HG03066 (cell line): Measurements from ENCODE around the gene PLEKHM1.
"Not testable (repeated sequence)": the region's sequence is repeated elsewhere in the genome, so short reads cannot be mapped to it uniquely, and the experiment has no call there.

Experiments
- ATAC-seq: cut with Tn5 transposase; IDR thresholded peaks from one replicate; pipeline ENCODE4 v1.9.1; 2021; ENCODE audit warnings: low read depth; ENCODE audit not compliant: unreplicated experiment

PLEKHM1 gene

DNA sequence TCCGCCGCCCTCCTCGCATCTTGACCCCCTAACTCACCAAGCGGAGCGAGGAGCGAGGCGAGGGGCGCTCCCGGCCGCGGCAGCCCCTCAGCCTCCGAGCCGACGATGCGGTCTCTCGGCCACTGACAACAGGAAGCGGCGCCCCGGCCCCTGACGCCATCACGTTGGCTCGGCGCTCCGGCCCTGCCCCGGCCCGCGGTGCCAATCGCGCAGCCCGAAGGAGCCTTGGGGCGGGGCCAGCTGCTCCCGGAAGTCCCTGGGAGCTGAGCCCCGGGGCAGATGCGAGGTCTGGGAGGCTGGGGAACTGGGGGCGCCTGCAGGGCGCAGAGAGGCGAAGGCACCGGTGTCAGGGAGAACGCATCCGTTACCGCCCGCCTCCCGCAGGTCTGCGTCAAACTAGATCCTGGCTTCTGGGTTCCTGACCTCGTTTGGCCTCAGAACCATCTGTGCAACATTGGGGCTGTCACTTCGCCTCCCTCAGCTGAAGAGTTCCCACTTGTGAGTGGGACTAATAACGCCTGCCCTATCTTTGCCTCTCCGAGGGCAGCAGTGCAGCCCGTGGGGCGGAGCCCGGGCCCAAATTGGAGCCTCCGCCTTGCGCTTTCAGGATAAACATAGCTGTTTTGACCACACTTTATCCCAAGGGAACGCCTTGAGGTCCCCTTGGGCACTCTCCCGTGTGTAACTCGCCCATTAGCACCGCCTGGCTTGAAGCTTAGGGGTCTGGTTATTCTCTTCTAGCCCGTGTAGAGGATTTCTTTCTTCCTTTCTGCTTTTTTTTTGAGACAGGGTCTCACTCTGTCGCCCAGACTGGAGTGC, at the start of gene PLEKHM1:
Gene PLEKHM1, minus strand, starts transcription at position 107 of the 819 bp plus-strand sequence. CDS start 8,237 bp downstream, outside the sequence.
- peak; percentile 79 for ATAC-seq

GRCh38 chr17:45538168-45538567, 47.6 kb upstream of the PLEKHM1 start:
- ATAC-seq: not testable (repeated sequence)

- not testable (repeated sequence) for ATAC-seq
Measured at GRCh38 chr17:45506072-45506471, 15.6 kb upstream of the PLEKHM1 start.

- not testable (repeated sequence) for ATAC-seq
Measured at GRCh38 chr17:45505183-45505582, 14.7 kb upstream of the PLEKHM1 start.

DNA sequence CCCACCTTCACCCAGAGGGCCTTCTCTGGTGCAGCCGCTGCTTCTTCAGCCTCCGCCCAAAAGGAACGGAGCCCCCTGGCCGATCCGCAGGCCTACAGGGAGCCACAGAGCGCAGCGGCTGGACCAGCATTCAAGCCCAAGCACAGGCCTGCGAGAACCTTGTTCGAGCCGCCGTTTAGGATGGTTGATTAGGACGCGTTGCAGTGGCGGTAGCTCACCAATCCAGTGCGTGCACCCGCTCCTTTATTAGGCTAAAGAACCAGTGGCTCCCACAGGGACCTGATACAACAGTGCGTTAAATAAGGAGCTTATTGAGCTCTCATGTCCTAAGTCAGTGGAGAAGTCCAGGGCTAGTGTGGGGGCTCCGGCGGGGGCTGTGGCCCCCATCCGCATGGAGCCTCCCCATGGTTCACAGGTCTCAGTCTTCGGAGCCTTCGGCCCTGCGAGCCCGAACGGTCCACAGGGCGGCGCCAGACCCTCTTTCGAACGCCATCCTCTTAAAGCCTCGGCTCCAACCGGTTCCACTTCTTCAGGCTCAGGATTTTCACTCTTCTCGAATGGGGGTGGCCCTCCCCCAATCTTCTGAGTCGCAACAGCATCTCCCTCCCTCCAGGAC, 10.7 kb upstream of the PLEKHM1 start:
- ATAC-seq: not testable (repeated sequence)

- not testable (repeated sequence) for ATAC-seq
Measured at GRCh38 chr17:45500478-45500877, 10.0 kb upstream of the PLEKHM1 start.

GRCh38 chr17:45499208-45499607, 8.7 kb upstream of the PLEKHM1 start:
- ATAC-seq: not testable (repeated sequence)

DNA sequence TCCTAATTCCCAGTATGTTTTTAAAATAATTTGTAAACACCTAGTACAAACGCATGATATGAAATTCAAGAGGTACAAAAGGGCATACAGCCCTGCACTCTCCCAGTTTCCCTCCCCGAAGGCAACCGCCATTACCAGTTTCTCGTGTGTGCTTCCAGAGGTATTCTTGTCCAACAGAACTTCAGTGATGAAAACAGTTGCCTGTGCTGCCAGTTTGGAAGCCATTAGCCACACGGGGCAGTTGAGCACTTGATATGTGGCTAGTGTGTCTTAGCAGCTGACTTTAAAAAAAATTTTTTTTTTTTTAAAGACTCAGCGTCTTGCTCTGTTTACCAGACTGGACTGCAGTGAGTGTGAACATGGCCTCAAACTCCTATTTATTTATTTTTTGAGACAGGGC, 7.9 kb upstream of the PLEKHM1 start:
- ATAC-seq: not testable (repeated sequence)

- not testable (repeated sequence) for ATAC-seq
Measured at GRCh38 chr17:45497449-45497848, 6.9 kb upstream of the PLEKHM1 start.

DNA sequence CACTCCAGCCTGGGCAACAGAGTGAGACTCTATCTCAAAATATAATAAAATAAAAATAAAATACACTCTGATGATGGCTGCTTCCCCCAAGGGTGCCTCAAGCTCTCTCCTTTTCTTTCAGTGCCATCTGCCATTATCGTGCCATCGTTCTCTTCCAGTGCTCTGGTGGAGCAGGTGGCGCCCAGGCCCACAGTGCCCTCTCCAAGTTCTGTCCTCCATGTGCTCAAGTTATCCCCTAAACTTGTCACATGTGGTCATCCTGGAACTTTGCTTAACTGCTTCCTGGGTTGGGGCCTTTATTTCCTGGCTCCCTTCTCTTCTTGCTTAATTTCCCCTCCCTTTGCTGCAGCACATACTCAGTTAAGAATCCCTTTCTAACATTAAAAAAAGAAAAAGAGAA, 6.0 kb upstream of the PLEKHM1 start:
- ATAC-seq: not testable (repeated sequence)

DNA sequence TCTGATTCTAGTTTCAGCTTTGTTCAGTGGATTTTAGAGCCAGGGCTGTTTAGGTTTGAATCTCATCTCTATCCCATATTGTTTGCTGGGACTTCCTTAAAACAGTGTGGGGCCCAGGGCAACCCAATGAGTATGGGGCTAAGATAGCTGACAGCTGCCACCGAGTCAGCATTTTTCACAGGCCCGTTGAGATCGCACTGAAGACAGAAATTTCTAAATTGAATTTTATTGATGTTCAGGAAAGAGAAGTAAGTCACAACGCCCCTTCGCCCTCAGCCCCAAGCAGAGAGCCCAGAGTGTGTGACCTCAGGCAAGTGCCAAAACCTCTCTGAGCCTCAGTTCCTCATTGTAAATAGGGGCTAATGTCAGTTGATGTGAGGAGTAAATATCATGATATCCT, 4.0 kb upstream of the PLEKHM1 start:
- not testable (repeated sequence) for ATAC-seq

DNA sequence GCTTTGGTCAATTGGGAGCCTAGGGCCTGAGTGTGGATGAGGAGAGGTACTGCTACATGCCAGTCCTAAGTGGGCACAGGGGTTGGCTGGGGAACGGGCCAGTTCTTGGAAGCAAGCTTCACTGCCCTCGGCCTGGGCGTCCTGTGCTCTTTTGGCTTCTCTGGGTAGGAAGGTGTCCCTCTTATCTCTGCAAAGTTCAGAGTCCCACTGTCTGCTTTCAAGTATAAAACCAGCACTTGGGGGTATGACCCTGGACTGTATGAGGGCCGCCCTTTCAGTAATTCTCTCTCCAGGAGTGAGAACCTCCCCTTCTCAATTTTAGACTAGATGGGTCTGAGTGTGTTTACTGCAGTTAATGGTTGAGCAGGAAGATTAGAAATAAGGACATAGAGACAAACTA, 1.6 kb upstream of the PLEKHM1 start:
- ATAC-seq: not testable (repeated sequence)

DNA sequence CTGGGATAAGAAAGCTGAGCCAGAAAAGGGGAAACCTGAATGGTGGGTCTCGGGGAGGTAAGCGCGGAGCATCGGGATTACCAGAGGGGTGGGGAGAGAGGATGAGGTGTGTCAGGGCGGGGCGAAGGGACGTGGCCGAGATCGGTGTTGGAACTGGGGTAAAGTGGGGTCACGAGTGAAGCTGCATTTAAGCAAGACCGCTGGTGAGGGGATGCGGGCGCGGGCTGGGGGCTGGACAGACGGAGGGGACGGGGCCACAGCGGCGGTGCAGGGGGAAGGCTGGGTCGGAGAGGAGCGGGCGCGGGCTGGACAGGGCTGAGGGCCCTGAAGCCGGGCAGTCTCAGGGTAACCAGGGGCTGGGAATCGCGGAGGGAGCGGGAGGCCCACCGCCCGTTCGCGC, 323 bp downstream of the PLEKHM1 start:
- peak; percentile 18 for ATAC-seq

GRCh38 chr17:45487704-45488103, 2.8 kb downstream of the PLEKHM1 start:
- ATAC-seq: not testable (repeated sequence)

- ATAC-seq: not testable (repeated sequence)
Measured at GRCh38 chr17:45483591-45484216, 6.8 kb downstream of the PLEKHM1 start.

- not testable (repeated sequence) for ATAC-seq
Measured at GRCh38 chr17:45483177-45483576, 7.3 kb downstream of the PLEKHM1 start.

DNA sequence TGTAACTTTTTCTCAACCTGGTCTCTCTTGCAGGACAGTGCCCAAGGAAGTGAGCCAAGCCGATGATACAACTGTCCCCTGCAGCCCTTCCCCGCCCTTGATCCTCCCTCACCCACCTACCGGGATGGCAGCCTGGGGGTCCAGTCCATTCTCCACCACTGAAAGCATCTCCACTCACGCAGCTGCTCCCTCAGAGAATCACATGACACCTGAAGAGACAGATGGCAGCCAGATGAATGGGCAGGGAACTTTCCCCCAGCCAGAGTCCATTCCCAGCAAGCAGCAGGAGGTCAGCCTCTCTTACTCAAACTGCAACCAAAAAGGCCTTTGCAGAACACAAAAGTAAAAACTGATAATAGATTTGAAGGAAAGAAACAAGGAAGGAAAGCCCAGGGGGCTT, 8.2 kb downstream of the PLEKHM1 start:
- not testable (repeated sequence) for ATAC-seq

DNA sequence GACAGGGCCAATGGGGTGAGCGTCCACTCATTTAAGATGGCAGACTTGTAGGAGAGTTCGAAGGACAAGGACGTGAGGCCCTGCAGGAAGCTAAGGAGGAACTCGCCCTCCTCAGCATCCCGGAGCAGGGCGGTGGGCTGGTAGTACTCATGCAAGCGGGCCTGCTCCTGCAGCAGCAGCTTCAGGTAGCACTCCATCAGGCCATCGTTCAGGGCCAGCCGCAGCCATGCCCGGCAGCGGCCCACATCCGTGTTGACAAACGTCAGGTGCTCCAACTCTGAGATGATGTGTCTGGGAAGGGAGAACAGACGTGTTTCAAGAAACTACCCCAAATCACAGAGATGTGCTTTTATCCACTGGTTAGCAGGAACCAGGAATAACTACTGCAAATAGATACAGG, 15.1 kb downstream of the PLEKHM1 start:
- ATAC-seq: not testable (repeated sequence)

DNA sequence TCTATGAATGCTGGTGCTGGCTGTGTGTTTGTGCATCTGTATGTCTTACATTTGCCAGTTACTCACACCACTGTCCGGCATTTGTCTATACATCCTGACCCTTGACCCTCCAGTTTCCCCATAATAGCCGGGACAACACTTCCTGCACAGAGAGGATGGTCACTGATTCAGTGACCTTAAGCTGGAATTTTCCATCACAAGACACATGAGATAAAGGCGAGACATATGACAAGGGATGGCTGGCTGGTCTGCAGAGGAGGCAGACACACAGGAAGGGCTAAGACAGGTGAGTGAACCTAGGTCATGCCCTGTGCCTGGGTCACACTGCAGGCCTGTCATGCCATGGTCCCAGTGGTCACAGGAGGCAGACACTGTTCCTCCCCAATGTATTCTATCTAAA, 18.3 kb downstream of the PLEKHM1 start:
- ATAC-seq: not testable (repeated sequence)

DNA sequence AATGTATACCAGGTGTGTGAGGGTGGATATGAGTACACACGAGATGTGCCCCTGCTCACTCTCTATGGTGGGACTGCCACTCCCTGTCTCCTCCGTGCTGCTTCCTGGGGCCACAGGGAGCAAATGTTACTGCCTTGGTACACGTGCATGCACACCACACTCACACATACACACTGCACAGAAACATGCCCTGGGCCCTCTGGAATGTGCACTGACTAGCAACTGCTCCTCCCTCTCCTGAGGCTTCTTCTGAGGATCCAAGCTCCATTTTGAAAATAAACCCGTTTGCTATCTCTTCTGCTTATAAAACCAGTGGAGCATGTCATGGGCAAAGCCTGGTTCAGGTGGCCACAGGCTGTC, 21.3 kb downstream of the PLEKHM1 start:
- ATAC-seq: not testable (repeated sequence)
